Measurements from ENCODE around the gene AMTN.
"Not testable (repeated sequence)": the region's sequence is repeated elsewhere in the genome, so short reads cannot be mapped to it uniquely, and the experiment has no call there.

AMTN gene

GRCh38 chr4:70518269-70518668 lies at the start of gene AMTN:
Gene AMTN (plus strand): TSS chr4:70518569. CDS start chr4:70518778, 209 bp downstream.
- H3K4me3 ChIP-seq (ENCODE audit: low read depth, low read length) = no peak within 1 kb of the TSS
- DNase-seq (ENCODE audit: low read depth) = no peak
- TF ChIP-seq, protein P1, sequence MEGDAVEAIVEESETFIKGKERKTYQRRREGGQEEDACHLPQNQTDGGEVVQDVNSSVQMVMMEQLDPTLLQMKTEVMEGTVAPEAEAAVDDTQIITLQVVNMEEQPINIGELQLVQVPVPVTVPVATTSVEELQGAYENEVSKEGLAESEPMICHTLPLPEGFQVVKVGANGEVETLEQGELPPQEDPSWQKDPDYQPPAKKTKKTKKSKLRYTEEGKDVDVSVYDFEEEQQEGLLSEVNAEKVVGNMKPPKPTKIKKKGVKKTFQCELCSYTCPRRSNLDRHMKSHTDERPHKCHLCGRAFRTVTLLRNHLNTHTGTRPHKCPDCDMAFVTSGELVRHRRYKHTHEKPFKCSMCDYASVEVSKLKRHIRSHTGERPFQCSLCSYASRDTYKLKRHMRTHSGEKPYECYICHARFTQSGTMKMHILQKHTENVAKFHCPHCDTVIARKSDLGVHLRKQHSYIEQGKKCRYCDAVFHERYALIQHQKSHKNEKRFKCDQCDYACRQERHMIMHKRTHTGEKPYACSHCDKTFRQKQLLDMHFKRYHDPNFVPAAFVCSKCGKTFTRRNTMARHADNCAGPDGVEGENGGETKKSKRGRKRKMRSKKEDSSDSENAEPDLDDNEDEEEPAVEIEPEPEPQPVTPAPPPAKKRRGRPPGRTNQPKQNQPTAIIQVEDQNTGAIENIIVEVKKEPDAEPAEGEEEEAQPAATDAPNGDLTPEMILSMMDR (IDR thresholded peaks at IDR 0.05; ENCODE audit: control insufficient read depth, extremely low read depth, insufficient read depth) = no peak

- no peak within 1 kb of the TSS for H3K4me3 ChIP-seq (ENCODE audit: low read depth, low read length)
- TF ChIP-seq, protein P1 (IDR thresholded peaks at IDR 0.05; ENCODE audit: control insufficient read depth, extremely low read depth, insufficient read depth) = no peak
- no peak for DNase-seq (ENCODE audit: low read depth)
Observed at GRCh38 chr4:70471897-70472296, 46.5 kb upstream of the AMTN start, which contains the start of gene MUC7. Gene MUC7 (plus strand): TSS chr4:70472197. CDS start chr4:70474022, 1,825 bp downstream.

GRCh38 chr4:70473679-70474078 lies 44.7 kb upstream of the AMTN start:
- H3K4me3 ChIP-seq (ENCODE audit: low read depth, low read length) = no peak overlapping the region
- no peak for DNase-seq (ENCODE audit: low read depth)
- TF ChIP-seq, protein P1 (IDR thresholded peaks at IDR 0.05; ENCODE audit: control insufficient read depth, extremely low read depth, insufficient read depth) = no peak

- peak; percentile 52 for DNase-seq (ENCODE audit: low read depth)
- no peak overlapping the region for H3K4me3 ChIP-seq (ENCODE audit: low read depth, low read length)
- TF ChIP-seq, protein P1 (IDR thresholded peaks at IDR 0.05; ENCODE audit: control insufficient read depth, extremely low read depth, insufficient read depth) = no peak
Observed at GRCh38 chr4:70488748-70489147, 29.6 kb upstream of the AMTN start.

DNA sequence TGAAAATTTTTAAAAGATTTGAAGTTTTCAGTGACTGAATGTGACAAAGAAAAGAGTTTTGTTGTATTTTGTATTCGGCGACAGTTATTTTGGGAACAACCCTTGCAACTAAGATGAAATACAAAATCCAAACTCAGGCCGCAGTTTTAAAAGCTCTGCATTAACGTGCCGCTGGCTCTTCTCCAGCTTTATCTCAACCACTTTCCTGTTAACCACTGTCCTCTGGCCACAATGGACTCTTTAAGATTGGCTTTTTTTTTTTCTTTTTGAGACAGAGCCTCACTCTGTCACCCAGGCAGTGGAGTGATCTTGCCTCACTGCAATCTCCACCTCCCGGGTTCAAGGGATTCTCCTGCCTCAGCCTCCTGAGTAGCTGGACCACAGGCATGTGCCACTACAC lies 22.1 kb upstream of the AMTN start:
- TF ChIP-seq, protein P1 (IDR thresholded peaks at IDR 0.05; ENCODE audit: control insufficient read depth, extremely low read depth, insufficient read depth) = no peak
- H3K4me3 ChIP-seq (ENCODE audit: low read depth, low read length) = no peak overlapping the region
- no peak for DNase-seq (ENCODE audit: low read depth)

GRCh38 chr4:70501838-70502237 lies 16.5 kb upstream of the AMTN start:
- H3K4me3 ChIP-seq (ENCODE audit: low read depth, low read length); DNase-seq (ENCODE audit: low read depth): not testable (repeated sequence)

DNA sequence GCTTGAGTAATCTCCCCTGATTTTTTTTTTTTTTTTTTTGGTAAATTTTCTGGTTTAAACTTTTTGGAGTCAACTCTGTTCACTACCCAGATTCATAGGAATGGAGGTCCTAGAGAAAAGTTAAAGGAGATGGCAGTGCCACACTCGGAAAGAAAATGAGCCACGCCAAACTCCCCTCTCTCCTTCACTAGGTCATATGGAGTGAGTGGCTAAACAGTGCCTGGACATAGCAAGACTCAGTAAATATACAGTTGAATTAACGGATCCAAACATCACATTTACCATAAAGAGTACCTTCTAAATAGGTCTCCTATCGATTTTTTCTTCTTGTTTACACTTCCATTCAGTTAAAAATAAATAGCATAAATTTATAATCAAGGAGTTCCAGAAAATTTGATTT lies 13.6 kb upstream of the AMTN start:
- no peak overlapping the region for H3K4me3 ChIP-seq (ENCODE audit: low read depth, low read length)
- TF ChIP-seq, protein P1 (IDR thresholded peaks at IDR 0.05; ENCODE audit: control insufficient read depth, extremely low read depth, insufficient read depth) = no peak
- DNase-seq (ENCODE audit: low read depth) = no peak
